GM19025 (cell line): ENCODE measurements around the gene MINK1.
"Not testable (repeated sequence)": the region's sequence is repeated elsewhere in the genome, so short reads cannot be mapped to it uniquely, and the experiment has no call there.

ENCODE experiments used
- ATAC-seq: cut with Tn5 transposase; IDR thresholded peaks from one replicate; pipeline ENCODE4 v1.9.1; 2021; ENCODE audit warnings: mild to moderate bottlenecking, low read depth, moderate library complexity; ENCODE audit not compliant: unreplicated experiment

MINK1 gene

DNA sequence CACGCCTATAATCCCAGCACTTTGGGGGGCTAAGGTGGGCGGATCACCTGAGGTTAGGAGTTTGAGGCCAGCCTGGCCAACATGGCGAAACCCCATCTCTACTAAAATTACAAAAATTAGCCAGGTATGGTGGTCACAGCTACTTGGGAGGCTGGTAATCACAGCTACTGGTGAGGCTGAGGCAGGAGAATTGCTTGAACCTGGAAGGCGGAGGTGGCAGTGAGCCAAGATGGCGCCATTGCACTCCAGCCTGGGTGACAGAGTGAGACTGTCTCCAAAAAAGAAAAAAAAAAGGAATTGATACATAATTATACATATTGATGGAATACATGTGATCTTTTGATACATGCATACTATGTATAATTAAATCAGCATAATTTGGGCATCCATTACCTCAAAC, 34.4 kb downstream of the MINK1 start:
- ATAC-seq = not testable (repeated sequence)

DNA sequence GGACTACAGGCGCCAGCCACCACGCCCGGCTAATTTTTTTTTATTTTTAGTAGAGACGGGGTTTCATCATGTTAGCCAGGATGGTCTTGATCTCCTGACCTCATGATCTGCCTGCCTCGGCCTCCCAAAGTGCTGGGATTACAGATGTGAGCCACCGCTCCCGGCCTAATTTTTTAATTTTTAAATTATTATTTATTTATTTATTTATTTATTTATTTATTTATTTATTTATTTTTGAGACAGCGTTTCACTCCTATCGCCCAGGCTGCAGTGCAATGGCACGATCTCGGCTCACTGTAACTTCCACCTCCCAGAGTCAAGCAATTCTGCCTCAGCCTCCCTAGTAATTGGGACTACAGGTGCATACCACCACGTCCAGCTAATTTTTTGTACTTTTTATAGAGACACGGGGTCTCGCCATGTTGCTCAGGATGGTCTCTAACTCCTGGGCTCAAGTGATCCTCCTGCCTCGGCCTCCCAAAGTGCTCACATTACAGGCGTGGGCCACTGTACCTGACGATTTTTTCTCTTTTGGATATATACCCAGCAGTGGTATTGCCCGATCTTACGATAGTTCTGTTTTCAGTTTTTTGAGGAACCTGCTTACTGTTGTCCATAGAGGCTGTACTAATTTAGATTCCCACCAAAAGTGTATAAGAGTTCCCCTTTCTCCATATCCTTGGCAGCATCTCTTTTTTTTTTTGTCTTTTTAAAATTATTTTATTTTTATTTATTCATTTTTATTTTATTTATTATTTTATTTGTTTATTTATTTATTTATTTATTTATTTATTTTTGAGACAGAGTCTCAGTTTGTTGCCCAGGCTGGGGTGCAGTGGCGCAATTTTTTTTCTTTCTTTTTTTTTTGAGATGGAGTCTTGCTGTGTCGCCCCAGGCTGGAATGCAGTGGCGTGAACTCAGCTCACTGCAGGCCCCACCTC, 36.2 kb downstream of the MINK1 start:
- not testable (repeated sequence) for ATAC-seq

DNA sequence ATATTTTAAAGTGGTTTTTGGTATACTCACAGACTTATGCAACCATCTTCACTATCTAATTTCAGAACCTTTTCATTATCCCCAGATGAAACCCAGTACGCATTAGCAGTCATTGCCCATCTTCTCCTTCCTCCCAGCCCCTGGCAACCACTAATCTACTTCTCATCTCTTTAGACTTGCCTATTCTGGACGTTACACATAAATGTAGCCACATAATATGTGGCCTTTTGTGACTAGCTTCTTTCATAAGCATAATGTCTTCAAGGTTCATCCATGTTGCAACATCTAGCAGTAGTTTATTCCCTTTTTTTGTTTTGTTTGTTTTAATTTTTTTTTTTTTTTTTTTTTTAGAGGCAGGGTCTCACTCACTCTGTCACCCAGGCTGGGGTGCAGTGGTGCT, 37.7 kb downstream of the MINK1 start:
- no peak for ATAC-seq

DNA sequence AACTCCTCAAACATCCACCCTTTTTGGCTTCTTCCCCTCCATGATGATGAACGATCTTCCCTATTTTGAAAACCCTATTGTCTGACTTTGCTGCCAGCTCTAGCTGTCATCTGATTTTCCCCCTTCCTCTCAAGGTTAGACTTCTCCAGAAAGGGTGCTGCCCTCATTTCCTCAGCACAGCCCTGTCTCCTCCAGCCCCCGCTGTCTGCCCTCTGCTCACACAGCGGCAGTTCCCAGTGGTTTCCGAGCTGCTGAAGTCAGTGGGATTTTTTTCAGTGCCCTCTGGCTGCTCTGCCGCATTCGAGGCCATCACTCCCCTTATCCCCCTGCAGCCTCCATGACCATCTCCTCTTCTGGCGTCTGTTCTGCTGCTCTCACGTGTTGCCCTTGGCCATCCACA, 39.6 kb downstream of the MINK1 start:
- ATAC-seq = no peak

DNA sequence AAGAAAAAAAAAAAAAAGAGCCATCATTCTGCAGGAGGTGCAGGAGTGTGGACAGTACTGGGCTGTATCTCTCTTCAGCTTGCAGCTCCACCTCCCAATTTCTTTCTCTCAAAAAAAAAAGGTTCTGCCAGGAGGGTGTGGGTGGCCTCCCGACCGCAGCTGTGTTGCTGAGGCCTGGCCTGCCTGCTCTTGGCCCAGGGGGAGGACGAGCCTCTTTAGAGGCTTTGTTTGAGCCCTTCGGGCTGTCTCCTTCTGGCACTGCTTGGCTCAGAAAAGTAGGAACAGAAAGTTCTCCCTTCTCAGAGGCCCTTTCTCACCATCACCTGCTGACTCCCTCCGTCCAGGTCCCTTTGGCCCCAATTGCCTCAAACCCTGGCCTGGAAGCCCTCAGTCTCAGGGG, 43.9 kb downstream of the MINK1 start:
- no peak for ATAC-seq

DNA sequence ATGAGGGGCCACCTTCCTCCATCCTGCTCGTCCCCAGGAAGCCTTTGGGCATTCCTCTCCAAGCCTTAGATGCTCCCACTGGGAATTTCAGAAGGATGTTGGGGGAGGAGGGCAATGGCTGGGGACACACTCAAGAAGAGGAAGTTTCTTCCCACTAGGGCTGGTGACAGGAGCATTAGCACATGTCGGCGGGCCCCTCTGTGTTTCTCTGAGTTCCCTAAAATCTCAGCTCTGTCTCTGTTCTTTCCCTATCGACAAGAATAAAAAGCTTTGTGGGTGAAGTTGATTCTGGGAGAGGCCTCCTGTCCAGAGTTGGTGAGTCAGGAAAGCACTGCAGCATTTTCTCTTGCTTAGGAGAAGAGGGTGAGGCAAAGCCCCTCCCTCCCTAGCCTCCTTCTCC, 46.5 kb downstream of the MINK1 start:
- no peak for ATAC-seq

DNA sequence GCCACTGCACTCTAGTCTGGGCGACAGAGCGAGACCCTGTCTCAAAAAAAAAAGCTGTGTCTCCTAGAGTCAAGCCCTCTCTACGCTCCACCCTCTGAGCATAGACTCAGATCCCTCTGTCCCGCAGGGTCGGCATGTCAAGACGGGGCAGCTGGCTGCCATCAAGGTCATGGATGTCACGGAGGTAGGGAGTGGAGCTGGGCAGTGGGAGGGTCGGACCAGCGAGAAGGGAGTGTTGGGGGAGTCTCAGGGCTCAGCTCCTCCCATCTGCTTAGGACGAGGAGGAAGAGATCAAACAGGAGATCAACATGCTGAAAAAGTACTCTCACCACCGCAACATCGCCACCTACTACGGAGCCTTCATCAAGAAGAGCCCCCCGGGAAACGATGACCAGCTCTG, 47.7 kb downstream of the MINK1 start:
- ATAC-seq = no peak

DNA sequence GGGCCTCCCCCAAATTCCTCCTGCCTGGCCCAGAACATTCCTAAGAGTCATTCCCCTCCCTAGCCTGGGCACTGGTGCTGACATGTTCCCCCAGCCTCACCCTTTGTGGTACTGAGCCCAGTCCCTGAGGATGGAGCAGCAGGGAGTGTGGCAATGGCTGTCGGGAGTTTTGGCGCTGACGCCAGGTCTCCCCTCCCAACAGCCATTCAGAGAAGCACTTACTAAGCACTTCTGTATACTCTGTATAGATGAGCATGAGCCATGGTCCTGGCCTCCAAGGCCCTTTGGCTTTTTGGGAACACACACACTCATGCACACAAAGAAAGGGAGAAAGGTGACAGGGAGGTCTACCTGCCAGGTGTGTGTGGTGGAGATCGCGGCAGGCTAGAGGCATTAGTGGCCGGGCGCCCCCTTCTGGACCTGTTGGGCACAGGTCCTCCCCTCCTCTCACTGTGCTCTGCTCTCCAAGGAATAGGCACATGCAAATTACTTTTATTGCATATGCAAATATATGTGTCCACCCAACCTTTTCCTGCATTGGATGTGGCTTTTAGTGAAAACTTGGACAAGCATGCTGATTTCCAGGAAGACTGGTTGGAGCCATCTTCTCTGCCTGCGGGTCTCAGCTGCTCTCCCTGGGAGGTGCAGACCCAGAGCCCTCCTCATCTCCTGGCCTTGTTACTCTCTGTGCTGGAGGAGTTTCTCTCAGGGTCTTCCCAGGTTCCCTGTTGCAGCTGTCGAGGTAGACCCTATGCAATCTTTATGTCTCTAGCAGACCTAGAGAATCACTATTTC, 48.8 kb downstream of the MINK1 start:
- ATAC-seq = no peak

DNA sequence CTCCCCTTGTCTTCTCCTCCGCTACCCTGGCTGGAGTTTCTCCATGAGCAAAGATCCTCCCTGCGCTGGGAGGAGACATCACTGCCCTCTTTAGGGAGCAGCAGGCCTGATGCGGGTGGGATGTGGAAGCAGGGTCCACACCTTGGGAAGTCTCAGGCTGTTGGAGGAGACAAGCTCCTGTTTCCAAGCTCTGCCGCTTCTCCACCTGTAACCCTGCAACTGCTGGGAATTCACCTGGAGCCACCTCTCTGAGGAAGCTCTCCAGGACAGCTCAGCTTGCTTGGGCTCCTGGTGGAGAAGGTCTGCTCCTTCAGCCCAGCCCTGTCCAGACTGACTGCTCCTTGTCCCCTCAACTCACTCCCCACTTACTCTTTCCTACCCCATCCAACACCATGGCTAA, 51.3 kb downstream of the MINK1 start:
- no peak for ATAC-seq

DNA sequence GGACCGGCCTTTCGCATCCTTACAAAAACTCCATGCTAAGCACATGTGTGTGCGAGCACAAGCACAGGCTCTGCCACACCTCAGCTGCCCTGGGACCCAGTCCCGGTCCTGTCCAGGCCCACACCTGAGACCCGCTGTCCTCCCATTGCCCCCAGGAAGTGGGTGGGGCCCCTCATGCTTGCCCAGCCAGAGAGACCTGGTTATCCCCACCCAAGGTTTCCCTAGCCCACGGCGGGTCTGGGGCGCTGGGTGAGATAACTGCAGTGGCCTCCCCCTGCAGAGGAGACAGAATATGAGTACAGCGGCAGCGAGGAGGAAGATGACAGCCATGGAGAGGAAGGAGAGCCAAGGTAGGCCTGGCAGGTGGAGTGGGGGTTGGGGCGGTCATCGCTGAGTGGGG, 53.7 kb downstream of the MINK1 start:
- no peak for ATAC-seq

DNA sequence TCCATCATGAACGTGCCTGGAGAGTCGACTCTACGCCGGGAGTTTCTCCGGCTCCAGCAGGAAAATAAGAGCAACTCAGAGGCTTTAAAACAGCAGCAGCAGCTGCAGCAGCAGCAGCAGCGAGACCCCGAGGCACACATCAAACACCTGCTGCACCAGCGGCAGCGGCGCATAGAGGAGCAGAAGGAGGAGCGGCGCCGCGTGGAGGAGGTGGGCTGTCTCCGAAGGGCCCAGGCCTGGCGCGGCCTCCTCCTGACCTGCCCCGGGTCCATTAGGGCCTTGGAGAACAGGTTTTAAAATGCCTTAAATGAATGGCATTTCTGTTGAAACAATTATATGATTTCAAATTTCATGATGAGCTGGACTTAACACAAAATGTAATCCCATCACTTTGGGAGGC, 54.4 kb downstream of the MINK1 start:
- no peak for ATAC-seq

DNA sequence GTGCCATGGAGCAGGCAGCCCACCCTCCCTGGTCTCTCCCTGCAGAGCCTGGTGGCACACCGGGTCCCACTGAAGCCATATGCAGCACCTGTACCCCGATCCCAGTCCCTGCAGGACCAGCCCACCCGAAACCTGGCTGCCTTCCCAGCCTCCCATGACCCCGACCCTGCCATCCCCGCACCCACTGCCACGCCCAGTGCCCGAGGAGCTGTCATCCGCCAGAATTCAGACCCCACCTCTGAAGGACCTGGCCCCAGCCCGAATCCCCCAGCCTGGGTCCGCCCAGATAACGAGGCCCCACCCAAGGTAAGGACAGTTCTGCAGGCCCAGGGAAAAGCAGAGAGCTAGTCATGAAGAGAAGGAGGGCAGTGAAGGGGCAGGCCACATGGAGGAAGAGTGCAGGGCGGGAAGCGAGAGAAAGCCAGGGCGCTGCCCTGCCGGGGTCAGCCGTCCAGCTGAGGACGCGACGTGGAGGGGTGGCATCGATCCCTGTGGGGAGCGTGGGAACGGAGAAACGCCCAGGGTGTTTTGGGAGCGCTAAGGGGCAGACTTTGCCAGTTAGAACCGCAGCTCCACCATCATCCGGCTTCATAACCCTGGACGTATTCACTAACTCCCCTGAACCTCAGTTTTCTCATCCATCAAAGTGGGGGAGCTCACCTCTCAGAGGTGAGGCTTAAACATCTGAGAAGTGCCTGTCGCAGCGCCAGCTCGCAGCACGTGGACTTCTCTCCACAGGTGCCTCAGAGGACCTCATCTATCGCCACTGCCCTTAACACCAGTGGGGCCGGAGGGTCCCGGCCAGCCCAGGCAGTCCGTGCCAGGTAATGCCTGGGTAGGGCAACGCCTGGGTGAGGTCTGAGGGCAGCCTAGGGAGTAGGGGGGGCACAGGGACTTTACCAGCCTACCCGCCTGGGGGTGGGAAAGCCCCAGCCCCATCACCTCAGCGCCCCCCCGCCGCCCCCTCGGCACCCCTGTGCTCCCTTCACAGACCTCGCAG, 58.6 kb downstream of the MINK1 start:
- no peak for ATAC-seq

DNA sequence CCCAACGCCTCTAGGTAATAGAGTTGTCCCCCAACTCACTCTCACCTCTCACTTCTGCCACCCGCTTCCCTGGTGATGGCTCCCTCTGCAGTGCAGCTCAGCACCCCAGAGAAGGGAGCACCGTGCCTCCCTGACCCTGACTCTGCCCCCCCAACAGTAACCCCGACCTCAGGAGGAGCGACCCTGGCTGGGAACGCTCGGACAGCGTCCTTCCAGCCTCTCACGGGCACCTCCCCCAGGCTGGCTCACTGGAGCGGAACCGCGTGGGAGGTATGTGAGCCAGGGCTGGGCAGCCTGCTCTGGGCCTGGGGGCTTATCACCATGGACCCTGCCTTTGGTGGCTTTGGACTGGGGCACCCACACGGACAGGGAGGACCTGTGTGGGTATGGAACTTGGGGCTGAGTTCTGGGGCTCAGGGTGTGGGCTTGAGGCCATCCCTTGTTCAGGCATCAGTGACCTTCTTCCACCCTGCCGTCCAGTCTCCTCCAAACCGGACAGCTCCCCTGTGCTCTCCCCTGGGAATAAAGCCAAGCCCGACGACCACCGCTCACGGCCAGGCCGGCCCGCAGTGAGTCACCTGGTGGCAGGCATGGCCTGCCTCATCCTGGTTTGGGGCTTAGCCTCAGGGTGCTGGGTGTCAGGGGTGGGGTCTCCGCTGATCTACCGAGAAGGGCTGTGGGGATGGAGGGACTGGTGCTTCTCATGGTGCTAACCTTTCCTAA, 59.5 kb downstream of the MINK1 start:
- no peak for ATAC-seq

DNA sequence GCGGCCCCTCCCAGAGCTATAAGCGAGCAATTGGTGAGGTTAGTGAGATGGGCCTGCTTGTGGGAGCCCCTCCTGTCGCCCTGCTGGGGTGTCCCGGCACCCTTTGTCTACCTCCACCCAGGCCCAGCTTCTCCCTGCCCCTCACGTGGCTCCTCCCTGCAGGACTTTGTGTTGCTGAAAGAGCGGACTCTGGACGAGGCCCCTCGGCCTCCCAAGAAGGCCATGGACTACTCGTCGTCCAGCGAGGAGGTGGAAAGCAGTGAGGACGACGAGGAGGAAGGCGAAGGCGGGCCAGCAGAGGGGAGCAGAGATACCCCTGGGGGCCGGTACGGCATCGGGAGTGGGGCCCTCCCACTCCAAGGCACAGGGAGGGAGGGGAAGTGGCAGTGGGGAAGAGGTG, 60.1 kb downstream of the MINK1 start:
- no peak for ATAC-seq

DNA sequence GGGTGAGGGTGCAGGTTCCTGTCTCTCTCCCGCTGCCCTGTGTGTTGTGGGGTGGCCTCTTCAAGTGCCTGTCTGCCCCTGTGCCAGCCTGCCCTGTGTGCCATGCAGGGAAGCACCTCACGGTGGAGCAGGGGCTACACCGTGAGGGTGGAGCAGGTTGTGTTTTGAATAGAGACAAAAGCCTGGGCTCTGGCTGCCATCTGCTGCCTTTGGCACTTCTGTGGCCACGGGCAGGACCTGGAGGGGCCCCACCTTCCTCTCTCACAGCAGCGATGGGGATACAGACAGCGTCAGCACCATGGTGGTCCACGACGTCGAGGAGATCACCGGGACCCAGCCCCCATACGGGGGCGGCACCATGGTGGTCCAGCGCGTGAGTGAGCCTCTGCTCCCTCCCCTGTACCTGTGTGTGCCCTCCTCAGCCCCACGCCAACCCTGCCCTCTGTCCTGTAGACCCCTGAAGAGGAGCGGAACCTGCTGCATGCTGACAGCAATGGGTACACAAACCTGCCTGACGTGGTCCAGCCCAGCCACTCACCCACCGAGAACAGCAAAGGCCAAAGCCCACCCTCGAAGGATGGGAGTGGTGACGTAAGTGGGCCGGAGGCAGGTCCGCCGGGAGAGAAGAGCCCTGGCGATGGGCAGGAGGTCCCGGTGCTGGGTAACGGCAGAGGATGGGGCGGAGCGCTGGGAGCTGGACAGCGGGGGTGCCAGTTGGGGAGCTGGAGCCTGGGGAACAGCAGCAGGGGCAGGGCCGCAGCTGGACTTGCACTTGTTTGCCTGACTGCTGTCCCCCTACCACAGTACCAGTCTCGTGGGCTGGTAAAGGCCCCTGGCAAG, 60.8 kb downstream of the MINK1 start:
- no peak for ATAC-seq

DNA sequence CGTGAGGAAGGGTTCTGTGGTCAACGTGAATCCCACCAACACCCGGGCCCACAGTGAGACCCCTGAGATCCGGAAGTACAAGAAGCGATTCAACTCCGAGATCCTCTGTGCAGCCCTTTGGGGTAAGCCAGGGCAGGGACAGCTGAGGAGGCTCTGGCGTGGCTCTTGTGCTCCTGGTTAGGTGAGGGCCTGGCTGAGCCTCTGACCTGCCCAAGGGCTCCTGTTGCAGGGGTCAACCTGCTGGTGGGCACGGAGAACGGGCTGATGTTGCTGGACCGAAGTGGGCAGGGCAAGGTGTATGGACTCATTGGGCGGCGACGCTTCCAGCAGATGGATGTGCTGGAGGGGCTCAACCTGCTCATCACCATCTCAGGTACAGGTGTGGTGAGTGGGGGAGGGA, 62.0 kb downstream of the MINK1 start:
- no peak for ATAC-seq

DNA sequence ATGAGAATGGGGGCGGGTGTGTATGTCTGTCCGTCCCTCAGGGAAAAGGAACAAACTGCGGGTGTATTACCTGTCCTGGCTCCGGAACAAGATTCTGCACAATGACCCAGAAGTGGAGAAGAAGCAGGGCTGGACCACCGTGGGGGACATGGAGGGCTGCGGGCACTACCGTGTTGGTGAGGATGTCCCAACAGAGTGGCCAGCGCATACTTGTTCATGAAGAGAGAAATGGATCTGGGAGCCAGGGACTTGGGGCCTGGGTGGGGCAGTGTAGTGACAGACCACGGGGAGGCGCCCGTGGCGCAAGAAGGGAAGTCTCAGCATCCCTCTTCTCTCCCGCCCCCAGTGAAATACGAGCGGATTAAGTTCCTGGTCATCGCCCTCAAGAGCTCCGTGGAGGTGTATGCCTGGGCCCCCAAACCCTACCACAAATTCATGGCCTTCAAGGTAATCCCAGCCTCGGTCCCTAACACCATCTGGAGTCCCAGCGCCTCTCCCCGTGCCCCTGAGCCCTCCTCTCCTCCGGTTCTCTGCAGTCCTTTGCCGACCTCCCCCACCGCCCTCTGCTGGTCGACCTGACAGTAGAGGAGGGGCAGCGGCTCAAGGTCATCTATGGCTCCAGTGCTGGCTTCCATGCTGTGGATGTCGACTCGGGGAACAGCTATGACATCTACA, 62.7 kb downstream of the MINK1 start:
- no peak for ATAC-seq
